Esophagus squamous epithelium (tissue), 4 donors: ENCODE results near the gene DICER1.

Experiments used
- CTCF ChIP-seq, 6 experiments: fragments of 450-650 bp in 4 of 6; fragments of 200-600 bp in 2 of 6; sonication (generic) in 2 of 6; IDR thresholded peaks; one replicate each; pipeline ENCODE4 v1.5.1; 2016 to 2019; ENCODE audit warnings: antibody characterized with exemption in 6 of 6, mild to moderate bottlenecking in 4 of 6, moderate library complexity in 4 of 6
- POLR2A ChIP-seq, 4 donors: fragments of 450-650 bp; IDR thresholded peaks; one replicate each; pipeline ENCODE4 v1.6.1; 2017; ENCODE audit warnings: antibody characterized with exemption in 4 of 4, mild to moderate bottlenecking in 4 of 4, moderate library complexity in 3 of 4

- TF ChIP-seq CTCF (IDR thresholded peaks at IDR 0.05) (no peak), POLR2A (IDR thresholded peaks at IDR 0.05) (no peak)
These were observed 85.6 kb downstream of the DICER1 start for GRCh38 chr14:95071649-95072280.
